Activated CD8-positive, alpha-beta memory T cell treated with anti-CD3 and anti-CD28 coated beads, Interleukin-2, amount 10 ng/mL, durations not matched to agents 7 days and 5 days (primary cell): ENCODE data around the gene MYOCOS. TPM values are rescaled to one million over a fixed set of nuclear protein-coding genes. Genes with fewer than 3 reads are reported as not detected.
"Not testable (repeated sequence)": the region's sequence is repeated elsewhere in the genome, so short reads cannot be mapped to it uniquely, and the experiment has no call there.

Experiments used
- ATAC-seq: fragments of 150-1000 bp; cut with Tn5 transposase; one replicate; pipeline ENCODE4 v1.10.0; 2021; ENCODE audit warnings: moderate library complexity
- CTCF ChIA-PET: fragments of 350-600 bp; sonication (Branson Sonifier 250); formaldehyde crosslinking; loops from one replicate; lab custom pipeline; 2021; ENCODE audit warnings: antibody characterized with exemption; lab: Charles Lee
- DNase-seq: peaks from one replicate; pipeline ENCODE4 v3.0.0-alpha.2; 2020
- H3K27ac Mint-ChIP-seq: one replicate; pipeline ENCODE4 v1.8.0; 2021; ENCODE audit warnings: mild to moderate bottlenecking, mixed read lengths
- H3K27me3 Mint-ChIP-seq: one replicate; pipeline ENCODE4 v1.8.0; 2021; ENCODE audit warnings: mixed read lengths
- H3K36me3 Mint-ChIP-seq: one replicate; pipeline ENCODE4 v1.8.0; 2021; ENCODE audit warnings: mild to moderate bottlenecking, mixed read lengths
- H3K4me1 Mint-ChIP-seq: one replicate; pipeline ENCODE4 v1.8.0; 2021; ENCODE audit warnings: mixed read lengths
- H3K4me3 Mint-ChIP-seq: one replicate; pipeline ENCODE4 v1.8.0; 2021; ENCODE audit warnings: mild to moderate bottlenecking, moderate library complexity, mixed read lengths
- H3K9me3 Mint-ChIP-seq: one replicate; pipeline ENCODE4 v1.8.0; 2022; ENCODE audit warnings: low read depth, mixed read lengths
- total RNA-seq, 2 experiments: library from RNA; stranded (reverse); gene quantifications; one replicate each; pipeline ENCODE4 v1.2.3, GENCODE V29; 2021

Gene MYOCOS
- total RNA-seq, 2 experiments from 2014 or later: not detected

- no peak for DNase-seq
- Mint-ChIP-seq H3K27me3 (no peaks in the 10 kb centered on the region), H3K4me3 (no peak overlapping the region), H3K27ac (no peak overlapping the region), H3K36me3 (peaks cover 5% of the 10 kb centered on the region), H3K9me3 (no peaks in the 10 kb centered on the region), H3K4me1 (peaks cover 2% of the 10 kb centered on the region)
- no peak for ATAC-seq
- CTCF ChIA-PET: no interaction called here
These were observed 21.2 kb upstream of the MYOCOS start for GRCh38 chr1:171600862-171601261.

GRCh38 chr1:171603042-171603441 is 19.0 kb upstream of the MYOCOS start:
- H3K36me3 Mint-ChIP-seq, H3K4me3 Mint-ChIP-seq, H3K9me3 Mint-ChIP-seq, H3K27ac Mint-ChIP-seq, H3K27me3 Mint-ChIP-seq, DNase-seq, H3K4me1 Mint-ChIP-seq, ATAC-seq: not testable (repeated sequence)
- CTCF ChIA-PET: interaction anchor here (0.9 kb wide), 1 partner anchor 138 kb away, joined by 3 read pairs; no protein-coding TSS in a partner anchor

- H3K36me3 Mint-ChIP-seq: no peaks in the 10 kb centered on the region
- DNase-seq (no peak), ATAC-seq (no peak)
- H3K9me3 Mint-ChIP-seq: no peaks in the 10 kb centered on the region
- CTCF ChIA-PET: interaction anchor here (1.4 kb wide), 1 partner anchor 13 kb away, joined by 3 read pairs; no protein-coding TSS in a partner anchor
- no peak overlapping the region for H3K4me3 Mint-ChIP-seq
- no peak overlapping the region for H3K27ac Mint-ChIP-seq
- H3K4me1 Mint-ChIP-seq: no peaks in the 10 kb centered on the region
- no peaks in the 10 kb centered on the region for H3K27me3 Mint-ChIP-seq
These were observed 15.6 kb upstream of the MYOCOS start for GRCh38 chr1:171606402-171606941.

- H3K9me3 Mint-ChIP-seq: no peaks in the 10 kb centered on the region
- no peak overlapping the region for H3K4me3 Mint-ChIP-seq
- no peak for ATAC-seq
- no peaks in the 10 kb centered on the region for H3K36me3 Mint-ChIP-seq
- CTCF ChIA-PET: interaction anchor here (1.1 kb wide), 1 partner anchor 34 kb away, joined by 3 read pairs; no protein-coding TSS in a partner anchor
- H3K27ac Mint-ChIP-seq: no peak overlapping the region
- DNase-seq: no peak
- no peaks in the 10 kb centered on the region for H3K4me1 Mint-ChIP-seq
- H3K27me3 Mint-ChIP-seq: no peaks in the 10 kb centered on the region
These were observed 11.7 kb upstream of the MYOCOS start for GRCh38 chr1:171610385-171610784.

GRCh38 chr1:171611306-171611705 is 10.7 kb upstream of the MYOCOS start:
- Mint-ChIP-seq H3K4me3 (no peak overlapping the region), H3K27ac (no peak overlapping the region), H3K4me1 (no peaks in the 10 kb centered on the region), H3K27me3 (no peaks in the 10 kb centered on the region), H3K9me3 (no peaks in the 10 kb centered on the region), H3K36me3 (no peaks in the 10 kb centered on the region)
- no peak for DNase-seq
- ATAC-seq: no peak
- CTCF ChIA-PET: interaction anchor here (1.1 kb wide), 1 partner anchor 33 kb away, joined by 3 read pairs; no protein-coding TSS in a partner anchor

- no peaks in the 10 kb centered on the region for H3K36me3 Mint-ChIP-seq
- CTCF ChIA-PET: no interaction called here
These were observed 8.8 kb upstream of the MYOCOS start for GRCh38 chr1:171613282-171613681.

GRCh38 chr1:171615122-171615906 is 6.7 kb upstream of the MYOCOS start:
- H3K4me1 Mint-ChIP-seq, ATAC-seq, H3K36me3 Mint-ChIP-seq, DNase-seq, H3K27ac Mint-ChIP-seq, CTCF ChIA-PET, H3K27me3 Mint-ChIP-seq, H3K4me3 Mint-ChIP-seq, H3K9me3 Mint-ChIP-seq: not testable (repeated sequence)

More at GRCh38 chr1:171613282-171613681, 8.8 kb upstream of the MYOCOS start:
- Mint-ChIP-seq H3K4me3 (no peak overlapping the region), H3K4me1 (no peaks in the 10 kb centered on the region), H3K27me3 (no peaks in the 10 kb centered on the region), H3K9me3 (no peaks in the 10 kb centered on the region), H3K27ac (no peak overlapping the region)
- ATAC-seq (no peak), DNase-seq (no peak)

- CTCF ChIA-PET: no interaction called here
- Mint-ChIP-seq H3K27ac (no peak overlapping the region), H3K36me3 (no peaks in the 10 kb centered on the region), H3K27me3 (peaks cover 3% of the 10 kb centered on the region), H3K4me1 (no peaks in the 10 kb centered on the region), H3K9me3 (no peaks in the 10 kb centered on the region), H3K4me3 (no peak overlapping the region)
- no peak for ATAC-seq
- DNase-seq: no peak
These were observed 5.5 kb upstream of the MYOCOS start for GRCh38 chr1:171616586-171616985.

GRCh38 chr1:171623651-171624331 is 1.7 kb downstream of the MYOCOS start:
- CTCF ChIA-PET: interaction anchor here (1.9 kb wide), 1 partner anchor 21 kb away, joined by 10 read pairs; no protein-coding TSS in a partner anchor
- no peaks in the 10 kb centered on the region for H3K9me3 Mint-ChIP-seq
- DNase-seq (no peak), ATAC-seq (no peak)
- no peak overlapping the region for H3K4me3 Mint-ChIP-seq
- no peaks in the 10 kb centered on the region for H3K36me3 Mint-ChIP-seq
- H3K27ac Mint-ChIP-seq: no peak overlapping the region
- H3K4me1 Mint-ChIP-seq: no peaks in the 10 kb centered on the region
- H3K27me3 Mint-ChIP-seq: peaks cover 3% of the 10 kb centered on the region

GRCh38 chr1:171625225-171625624 is 3.2 kb downstream of the MYOCOS start:
- Mint-ChIP-seq H3K36me3 (no peaks in the 10 kb centered on the region), H3K27ac (no peak overlapping the region), H3K4me3 (no peak overlapping the region), H3K4me1 (no peaks in the 10 kb centered on the region), H3K9me3 (no peaks in the 10 kb centered on the region), H3K27me3 (peaks cover 12% of the 10 kb centered on the region)
- no peak for DNase-seq
- no peak for ATAC-seq
- CTCF ChIA-PET: interaction anchor here (1.8 kb wide), 1 partner anchor 20 kb away, joined by 4 read pairs; no protein-coding TSS in a partner anchor

GRCh38 chr1:171627020-171627419 is 5.0 kb downstream of the MYOCOS start:
- DNase-seq (no peak), ATAC-seq (no peak)
- Mint-ChIP-seq H3K4me3 (no peak overlapping the region), H3K36me3 (no peaks in the 10 kb centered on the region), H3K27ac (no peak overlapping the region), H3K9me3 (no peaks in the 10 kb centered on the region), H3K27me3 (peaks cover 16% of the 10 kb centered on the region), H3K4me1 (no peaks in the 10 kb centered on the region)
- CTCF ChIA-PET: no interaction called here

- ATAC-seq (no peak), DNase-seq (no peak)
- H3K36me3 Mint-ChIP-seq: no peaks in the 10 kb centered on the region
- CTCF ChIA-PET: no interaction called here
- no peak overlapping the region for H3K4me3 Mint-ChIP-seq
- peaks cover 20% of the 10 kb centered on the region for H3K27me3 Mint-ChIP-seq
- no peak overlapping the region for H3K27ac Mint-ChIP-seq
- no peaks in the 10 kb centered on the region for H3K9me3 Mint-ChIP-seq
- H3K4me1 Mint-ChIP-seq: no peaks in the 10 kb centered on the region
These were observed 6.2 kb downstream of the MYOCOS start for GRCh38 chr1:171628225-171628624.

- ATAC-seq: no peak
- DNase-seq: no peak
- no peak overlapping the region for H3K4me3 Mint-ChIP-seq
- H3K27ac Mint-ChIP-seq: no peak overlapping the region
- H3K36me3 Mint-ChIP-seq: no peaks in the 10 kb centered on the region
- CTCF ChIA-PET: no interaction called here
- H3K9me3 Mint-ChIP-seq: no peaks in the 10 kb centered on the region
- H3K27me3 Mint-ChIP-seq: peaks cover 9% of the 10 kb centered on the region
- H3K4me1 Mint-ChIP-seq: no peaks in the 10 kb centered on the region
These were observed 13.6 kb downstream of the MYOCOS start for GRCh38 chr1:171635661-171636060.
